ENCODE data around the gene ST3GAL4. TPM values are rescaled to one million over a fixed set of nuclear protein-coding genes. Genes with fewer than 3 reads are reported as not detected.

ST3GAL4 gene
- total RNA-seq, 1 donor: 13.8 TPM

DNA sequence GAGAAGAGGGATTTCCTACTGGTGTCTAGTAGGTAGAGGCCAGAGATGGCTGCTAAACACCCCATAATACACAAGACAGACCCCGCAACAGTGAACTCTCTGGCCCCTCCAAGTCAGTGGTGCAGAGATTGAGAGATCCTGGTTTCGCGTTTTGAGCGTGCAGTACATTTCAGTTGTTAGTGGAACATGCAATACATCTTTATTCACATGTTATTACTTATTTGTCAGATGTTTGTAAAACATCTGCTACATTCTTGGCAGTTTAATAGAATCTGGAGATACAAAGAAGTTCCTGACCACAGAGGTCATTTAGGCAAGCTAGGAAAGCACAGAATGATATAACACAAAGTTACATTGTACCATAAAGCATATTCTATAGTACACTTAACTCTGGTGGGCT is 41.5 kb downstream of the ST3GAL4 start:
- TF ChIP-seq, protein P1, sequence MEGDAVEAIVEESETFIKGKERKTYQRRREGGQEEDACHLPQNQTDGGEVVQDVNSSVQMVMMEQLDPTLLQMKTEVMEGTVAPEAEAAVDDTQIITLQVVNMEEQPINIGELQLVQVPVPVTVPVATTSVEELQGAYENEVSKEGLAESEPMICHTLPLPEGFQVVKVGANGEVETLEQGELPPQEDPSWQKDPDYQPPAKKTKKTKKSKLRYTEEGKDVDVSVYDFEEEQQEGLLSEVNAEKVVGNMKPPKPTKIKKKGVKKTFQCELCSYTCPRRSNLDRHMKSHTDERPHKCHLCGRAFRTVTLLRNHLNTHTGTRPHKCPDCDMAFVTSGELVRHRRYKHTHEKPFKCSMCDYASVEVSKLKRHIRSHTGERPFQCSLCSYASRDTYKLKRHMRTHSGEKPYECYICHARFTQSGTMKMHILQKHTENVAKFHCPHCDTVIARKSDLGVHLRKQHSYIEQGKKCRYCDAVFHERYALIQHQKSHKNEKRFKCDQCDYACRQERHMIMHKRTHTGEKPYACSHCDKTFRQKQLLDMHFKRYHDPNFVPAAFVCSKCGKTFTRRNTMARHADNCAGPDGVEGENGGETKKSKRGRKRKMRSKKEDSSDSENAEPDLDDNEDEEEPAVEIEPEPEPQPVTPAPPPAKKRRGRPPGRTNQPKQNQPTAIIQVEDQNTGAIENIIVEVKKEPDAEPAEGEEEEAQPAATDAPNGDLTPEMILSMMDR (IDR thresholded peaks at IDR 0.05; ENCODE audit: extremely low read depth, low read depth, low read length): no peak
- Histone ChIP-seq H3K27ac (ENCODE audit: low read depth, low read length) (no peak overlapping the region), H3K79me2 (ENCODE audit: insufficient read depth, low read length) (peaks cover 17% of the 10 kb centered on the region), H2AFZ (ENCODE audit: low read length) (no peak overlapping the region), H4K20me1 (ENCODE audit: insufficient read depth, low read length) (peaks cover 25% of the 10 kb centered on the region), H3K27me3 (ENCODE audit: insufficient read depth, low read length) (no peaks in the 10 kb centered on the region), H3K36me3 (ENCODE audit: insufficient read depth, low read length) (no peaks in the 10 kb centered on the region), H3K4me2 (ENCODE audit: insufficient read depth, low read length) (no peak overlapping the region), H3K4me3 (ENCODE audit: insufficient read depth, low read length) (no peak overlapping the region), H3K4me1 (ENCODE audit: insufficient read depth, low read length) (no peaks in the 10 kb centered on the region), H3K9me3 (ENCODE audit: low read depth, low read length) (no peaks in the 10 kb centered on the region)
- no peak for DNase-seq (ENCODE audit: insufficient read length, low spot score, missing footprints)

DNA sequence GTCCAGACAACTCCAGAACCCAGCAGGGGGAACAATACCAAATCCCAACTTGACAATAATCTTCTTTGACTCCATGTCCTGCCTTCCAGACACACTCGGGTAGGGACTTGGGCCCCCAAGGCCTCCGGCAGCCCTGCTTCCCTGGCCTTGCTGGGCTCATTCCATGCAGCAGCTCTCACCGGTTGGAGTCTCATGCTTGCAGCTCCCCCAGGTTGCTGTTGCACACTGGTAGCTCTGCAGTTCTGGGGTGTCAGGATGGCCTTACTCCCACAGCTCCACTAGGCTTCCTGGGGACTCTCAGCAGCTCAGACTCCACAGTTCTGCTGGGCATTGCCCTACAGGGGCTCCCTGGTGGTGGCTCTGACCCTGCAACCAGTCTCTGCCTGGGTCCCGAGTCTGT is 42.8 kb downstream of the ST3GAL4 start:
- Histone ChIP-seq H3K27ac (ENCODE audit: low read depth, low read length) (no peak overlapping the region), H3K4me1 (ENCODE audit: insufficient read depth, low read length) (no peaks in the 10 kb centered on the region), H3K79me2 (ENCODE audit: insufficient read depth, low read length) (peaks cover 7% of the 10 kb centered on the region), H3K4me2 (ENCODE audit: insufficient read depth, low read length) (no peak overlapping the region), H3K9me3 (ENCODE audit: low read depth, low read length) (no peaks in the 10 kb centered on the region), H4K20me1 (ENCODE audit: insufficient read depth, low read length) (peaks cover 23% of the 10 kb centered on the region), H3K27me3 (ENCODE audit: insufficient read depth, low read length) (no peaks in the 10 kb centered on the region), H3K4me3 (ENCODE audit: insufficient read depth, low read length) (no peak overlapping the region), H3K36me3 (ENCODE audit: insufficient read depth, low read length) (no peaks in the 10 kb centered on the region), H2AFZ (ENCODE audit: low read length) (no peak overlapping the region)
- TF ChIP-seq, protein P1 (IDR thresholded peaks at IDR 0.05; ENCODE audit: extremely low read depth, low read depth, low read length): no peak
- no peak for DNase-seq (ENCODE audit: insufficient read length, low spot score, missing footprints)

DNA sequence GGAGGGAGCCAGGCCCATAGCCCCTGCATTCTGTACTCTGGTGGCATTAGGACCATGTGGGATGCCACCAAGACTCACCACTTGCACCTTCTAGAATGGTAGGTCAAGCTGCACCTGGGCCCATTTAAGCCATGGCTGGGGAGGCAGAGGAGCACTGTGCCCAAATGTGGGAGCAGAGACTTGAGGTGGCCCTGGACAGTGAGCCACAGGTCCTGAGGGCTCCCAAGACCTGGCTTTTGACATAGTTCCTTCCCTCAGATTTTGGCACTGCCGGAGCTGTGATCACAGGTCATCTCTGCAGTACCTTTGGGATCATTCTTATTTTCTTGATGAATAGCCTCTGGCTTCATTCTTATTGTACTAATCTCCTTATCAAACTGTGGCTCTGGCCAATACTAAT is 43.2 kb downstream of the ST3GAL4 start:
- Histone ChIP-seq H3K4me2 (ENCODE audit: insufficient read depth, low read length) (no peak overlapping the region), H3K79me2 (ENCODE audit: insufficient read depth, low read length) (peaks cover 7% of the 10 kb centered on the region), H4K20me1 (ENCODE audit: insufficient read depth, low read length) (peaks cover 25% of the 10 kb centered on the region), H3K27ac (ENCODE audit: low read depth, low read length) (no peak overlapping the region), H3K36me3 (ENCODE audit: insufficient read depth, low read length) (no peaks in the 10 kb centered on the region), H3K9me3 (ENCODE audit: low read depth, low read length) (no peaks in the 10 kb centered on the region), H3K4me3 (ENCODE audit: insufficient read depth, low read length) (no peak overlapping the region), H2AFZ (ENCODE audit: low read length) (no peak overlapping the region), H3K27me3 (ENCODE audit: insufficient read depth, low read length) (no peaks in the 10 kb centered on the region), H3K4me1 (ENCODE audit: insufficient read depth, low read length) (no peaks in the 10 kb centered on the region)
- TF ChIP-seq, protein P1 (IDR thresholded peaks at IDR 0.05; ENCODE audit: extremely low read depth, low read depth, low read length): no peak
- DNase-seq (ENCODE audit: insufficient read length, low spot score, missing footprints): no peak

DNA sequence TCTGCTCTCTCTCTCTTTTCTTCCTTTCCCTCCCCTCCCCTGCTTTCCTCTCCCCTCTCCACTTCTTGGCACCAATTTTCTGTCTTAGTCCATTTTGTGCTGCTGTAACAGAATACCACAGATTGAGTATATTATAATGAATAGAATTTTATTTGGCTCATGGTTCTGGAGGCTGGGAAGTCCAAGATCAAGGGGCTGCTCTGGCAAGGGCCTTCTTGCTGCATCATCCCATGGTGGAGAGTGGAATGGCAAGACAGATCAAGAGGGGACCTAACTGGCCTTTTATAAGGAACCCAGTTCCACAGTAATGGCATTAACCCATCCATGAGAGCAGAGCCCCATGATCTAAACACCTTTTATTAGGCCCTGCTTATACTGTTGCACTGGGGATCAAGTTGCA is 44.5 kb downstream of the ST3GAL4 start:
- H3K27me3 ChIP-seq (ENCODE audit: insufficient read depth, low read length): no peaks in the 10 kb centered on the region
- no peaks in the 10 kb centered on the region for H3K4me1 ChIP-seq (ENCODE audit: insufficient read depth, low read length)
- no peak overlapping the region for H3K4me2 ChIP-seq (ENCODE audit: insufficient read depth, low read length)
- H3K9me3 ChIP-seq (ENCODE audit: low read depth, low read length): no peaks in the 10 kb centered on the region
- peaks cover 7% of the 10 kb centered on the region for H3K79me2 ChIP-seq (ENCODE audit: insufficient read depth, low read length)
- H4K20me1 ChIP-seq (ENCODE audit: insufficient read depth, low read length): peaks cover 27% of the 10 kb centered on the region
- H3K27ac ChIP-seq (ENCODE audit: low read depth, low read length): no peak overlapping the region
- no peaks in the 10 kb centered on the region for H3K36me3 ChIP-seq (ENCODE audit: insufficient read depth, low read length)
- H3K4me3 ChIP-seq (ENCODE audit: insufficient read depth, low read length): no peak overlapping the region
- H2AFZ ChIP-seq (ENCODE audit: low read length): no peak overlapping the region
- no peak for DNase-seq (ENCODE audit: insufficient read length, low spot score, missing footprints)
- TF ChIP-seq, protein P1 (IDR thresholded peaks at IDR 0.05; ENCODE audit: extremely low read depth, low read depth, low read length): no peak
